ENCODE data around the gene BOC.

BOC gene

DNA sequence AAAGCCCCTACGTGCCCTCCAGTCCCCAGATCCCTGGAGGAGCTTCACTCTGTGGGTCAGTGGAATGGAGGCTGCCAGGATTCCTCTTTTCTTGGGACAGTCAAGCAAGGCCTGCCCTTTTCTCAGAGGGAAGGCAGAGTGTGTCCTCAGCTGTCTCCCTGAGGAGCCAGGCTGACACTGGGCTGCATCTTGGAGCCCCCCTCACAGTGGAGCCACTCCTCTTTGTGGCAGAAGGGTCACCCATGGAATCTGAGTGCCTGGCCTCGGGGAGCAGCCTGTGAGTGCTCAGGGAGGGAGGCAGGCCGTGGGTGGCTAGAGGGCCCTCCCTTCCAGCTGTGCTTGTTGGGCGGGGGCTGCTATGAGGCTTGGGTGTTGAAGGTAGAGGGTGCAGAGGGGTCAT, 41.2 kb downstream of the BOC start:
- in situ Hi-C loops (cut with MboI; ENCODE audit: low pct_unique_long_range_greater_than_20kb, low sequenced_read_pairs, unreplicated experiment) = no loop called here
- no peak for DNase-seq (ENCODE audit: low spot score)

DNA sequence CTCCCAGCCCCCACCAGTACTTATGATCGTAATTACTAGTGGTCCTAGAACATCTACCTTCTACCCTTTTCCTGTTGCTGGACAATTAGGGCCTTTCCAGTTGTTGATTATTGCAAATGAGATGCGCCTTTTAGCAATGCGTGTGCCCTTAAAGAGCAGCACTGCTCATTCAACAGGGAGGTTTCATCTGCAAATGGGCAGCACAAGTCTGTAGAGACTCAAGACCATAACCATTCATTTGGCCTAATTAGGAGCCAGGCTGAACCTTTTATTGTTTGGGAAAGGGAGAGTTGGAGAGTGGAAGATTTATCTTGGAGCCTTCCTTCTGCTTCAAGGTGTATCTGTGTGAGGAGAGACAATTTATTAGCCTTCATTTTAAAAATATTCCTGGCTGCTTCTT, 42.3 kb downstream of the BOC start:
- in situ Hi-C loops (cut with MboI; ENCODE audit: low pct_unique_long_range_greater_than_20kb, low sequenced_read_pairs, unreplicated experiment) = no loop called here
- no peak for DNase-seq (ENCODE audit: low spot score)
- TF ChIP-seq, protein P1, sequence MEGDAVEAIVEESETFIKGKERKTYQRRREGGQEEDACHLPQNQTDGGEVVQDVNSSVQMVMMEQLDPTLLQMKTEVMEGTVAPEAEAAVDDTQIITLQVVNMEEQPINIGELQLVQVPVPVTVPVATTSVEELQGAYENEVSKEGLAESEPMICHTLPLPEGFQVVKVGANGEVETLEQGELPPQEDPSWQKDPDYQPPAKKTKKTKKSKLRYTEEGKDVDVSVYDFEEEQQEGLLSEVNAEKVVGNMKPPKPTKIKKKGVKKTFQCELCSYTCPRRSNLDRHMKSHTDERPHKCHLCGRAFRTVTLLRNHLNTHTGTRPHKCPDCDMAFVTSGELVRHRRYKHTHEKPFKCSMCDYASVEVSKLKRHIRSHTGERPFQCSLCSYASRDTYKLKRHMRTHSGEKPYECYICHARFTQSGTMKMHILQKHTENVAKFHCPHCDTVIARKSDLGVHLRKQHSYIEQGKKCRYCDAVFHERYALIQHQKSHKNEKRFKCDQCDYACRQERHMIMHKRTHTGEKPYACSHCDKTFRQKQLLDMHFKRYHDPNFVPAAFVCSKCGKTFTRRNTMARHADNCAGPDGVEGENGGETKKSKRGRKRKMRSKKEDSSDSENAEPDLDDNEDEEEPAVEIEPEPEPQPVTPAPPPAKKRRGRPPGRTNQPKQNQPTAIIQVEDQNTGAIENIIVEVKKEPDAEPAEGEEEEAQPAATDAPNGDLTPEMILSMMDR (IDR thresholded peaks at IDR 0.05; ENCODE audit: extremely low read depth, insufficient read depth, missing control alignments) = no peak

More for the DNA sequence above, 41.2 kb downstream of the BOC start:
- TF ChIP-seq, protein P1 (IDR thresholded peaks at IDR 0.05; ENCODE audit: extremely low read depth, insufficient read depth, missing control alignments) = no peak

DNA sequence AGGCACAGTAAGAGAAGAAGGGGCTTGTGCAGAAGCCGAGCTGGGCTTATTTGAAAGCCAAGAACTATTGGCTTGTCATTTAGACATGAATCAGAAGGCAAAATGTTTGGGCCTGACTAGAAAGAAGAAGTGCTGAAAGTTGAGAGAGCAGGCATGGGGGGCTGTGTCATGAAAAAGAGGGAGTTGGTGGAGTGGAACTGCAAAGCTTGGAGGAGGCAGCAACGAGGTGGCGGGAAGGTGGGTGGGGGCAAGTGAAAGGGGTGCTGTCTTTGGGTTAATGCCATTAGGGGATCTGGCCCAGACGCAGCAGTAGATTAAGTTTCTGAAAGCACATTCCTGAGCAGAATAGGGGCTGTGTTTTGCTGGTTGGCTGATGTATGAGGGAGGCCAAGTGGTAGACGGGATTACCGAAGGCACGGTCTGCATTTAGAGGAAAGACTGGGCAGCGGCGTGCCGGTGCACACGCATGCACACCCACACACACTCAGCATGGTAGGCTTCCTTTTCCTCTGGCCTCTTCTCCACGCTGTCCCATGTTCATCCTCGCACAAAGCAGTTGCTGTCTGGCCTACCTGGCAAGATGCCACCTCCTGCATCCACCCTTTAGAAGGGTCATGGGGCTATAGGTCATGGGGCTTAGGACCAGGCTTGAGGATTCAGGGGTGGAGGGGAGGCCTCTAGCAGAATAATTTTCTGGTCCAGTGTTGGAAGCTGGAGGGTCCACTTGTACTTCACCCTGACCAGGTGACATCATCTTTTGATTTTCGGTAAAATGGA, 43.0 kb downstream of the BOC start:
- no peak for DNase-seq (ENCODE audit: low spot score)
- in situ Hi-C loops (cut with MboI; ENCODE audit: low pct_unique_long_range_greater_than_20kb, low sequenced_read_pairs, unreplicated experiment) = no loop called here
- TF ChIP-seq, protein P1 (IDR thresholded peaks at IDR 0.05; ENCODE audit: extremely low read depth, insufficient read depth, missing control alignments) = no peak

DNA sequence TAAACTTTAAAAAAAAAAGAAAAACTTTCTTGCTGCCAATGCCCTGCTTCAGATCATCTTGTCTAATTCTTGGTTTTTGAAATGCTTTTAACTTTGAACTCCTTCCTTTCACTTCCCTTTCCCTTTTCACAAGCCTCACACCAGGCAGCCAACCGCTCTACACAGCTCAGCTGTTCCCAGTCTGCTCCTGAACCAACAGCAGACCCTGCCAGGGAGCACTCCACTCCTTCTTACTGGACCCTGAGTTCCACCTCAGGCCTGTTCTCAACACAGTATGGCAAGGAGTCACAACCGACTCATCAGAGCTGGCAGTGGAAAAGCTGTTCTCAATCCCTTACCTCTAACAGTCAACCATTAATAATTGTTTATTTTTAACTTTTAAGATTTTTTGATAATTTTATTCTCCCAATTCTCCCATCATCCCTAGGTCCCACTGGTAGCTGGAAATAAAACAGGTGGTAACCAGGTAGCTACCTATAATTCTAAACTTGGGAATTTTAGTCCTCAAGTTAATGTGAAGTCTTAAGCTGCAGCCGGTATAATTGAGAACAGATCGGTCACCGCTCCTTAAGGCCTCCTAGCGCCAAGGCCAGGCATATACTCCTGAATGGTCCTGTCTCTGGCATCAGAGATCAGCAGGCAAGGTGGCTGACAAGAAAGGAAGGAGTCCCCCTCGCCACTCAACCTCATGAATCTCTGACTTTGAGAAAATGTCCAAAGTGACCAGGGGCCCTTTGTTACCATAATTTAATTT, 43.9 kb downstream of the BOC start:
- in situ Hi-C loops (cut with MboI; ENCODE audit: low pct_unique_long_range_greater_than_20kb, low sequenced_read_pairs, unreplicated experiment) = no loop called here
- no peak for DNase-seq (ENCODE audit: low spot score)
- TF ChIP-seq, protein P1 (IDR thresholded peaks at IDR 0.05; ENCODE audit: extremely low read depth, insufficient read depth, missing control alignments) = no peak

DNA sequence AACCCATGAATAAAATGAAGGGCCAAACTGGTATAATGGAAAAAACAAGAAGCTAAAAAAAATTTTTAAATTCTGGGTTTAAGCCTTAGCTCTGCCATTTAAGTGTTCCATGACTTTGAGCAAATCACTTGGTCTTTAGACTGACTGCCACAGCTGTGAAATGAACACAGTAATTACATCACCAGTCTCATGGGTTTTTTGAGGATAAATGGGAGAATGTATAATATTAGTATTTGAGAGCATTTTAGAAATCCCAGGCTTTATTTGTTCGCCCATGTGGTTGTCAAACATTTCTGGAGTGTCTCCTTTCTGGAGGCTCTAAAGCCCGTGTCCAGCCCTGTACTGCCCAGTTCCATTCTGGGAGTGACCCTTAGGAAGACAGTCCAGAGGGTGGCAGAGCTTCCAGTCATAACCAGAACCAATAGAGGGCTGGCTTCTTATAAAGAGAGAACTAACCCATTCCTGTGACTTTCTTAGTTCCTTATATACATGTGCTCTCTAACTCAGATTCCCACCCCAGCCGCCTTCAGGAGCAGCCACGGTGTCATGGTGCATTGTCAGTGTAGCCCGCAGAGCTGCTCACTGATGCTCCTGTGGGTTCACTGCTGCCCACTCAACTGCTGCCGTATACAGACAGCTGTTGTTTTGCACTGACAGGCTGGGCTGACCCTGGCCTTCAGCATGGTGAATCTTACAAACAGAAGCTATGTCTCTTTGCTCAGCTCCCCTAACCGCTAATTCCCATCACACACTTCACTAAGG, 44.7 kb downstream of the BOC start:
- in situ Hi-C loops (cut with MboI; ENCODE audit: low pct_unique_long_range_greater_than_20kb, low sequenced_read_pairs, unreplicated experiment) = no loop called here
- TF ChIP-seq, protein P1 (IDR thresholded peaks at IDR 0.05; ENCODE audit: extremely low read depth, insufficient read depth, missing control alignments) = no peak

DNA sequence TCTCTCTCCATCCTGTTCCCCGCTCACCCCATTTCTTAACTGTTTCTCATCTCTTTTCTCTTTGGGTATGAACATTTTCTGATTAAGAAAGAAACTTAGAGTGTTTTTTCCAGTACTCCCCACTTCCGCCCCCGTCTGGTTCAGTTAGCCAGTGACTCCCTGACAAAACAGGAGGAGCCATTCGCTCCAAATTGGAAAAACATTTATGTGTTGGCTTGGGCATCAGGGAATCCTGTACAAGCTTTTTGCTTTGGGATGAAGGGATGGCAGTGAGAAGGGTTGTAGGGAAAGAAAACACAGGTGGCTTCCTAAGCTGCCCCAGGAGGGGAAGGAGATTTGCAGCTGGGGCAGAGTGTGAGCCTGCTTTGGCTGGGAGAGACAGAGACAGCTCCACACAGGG, 47.0 kb downstream of the BOC start:
- TF ChIP-seq, protein P1 (IDR thresholded peaks at IDR 0.05; ENCODE audit: extremely low read depth, insufficient read depth, missing control alignments) = no peak
- DNase-seq (ENCODE audit: low spot score) = no peak
- in situ Hi-C loops (cut with MboI; ENCODE audit: low pct_unique_long_range_greater_than_20kb, low sequenced_read_pairs, unreplicated experiment) = no loop called here

More for the DNA sequence above, 44.7 kb downstream of the BOC start:
- no peak for DNase-seq (ENCODE audit: low spot score)
